HepG2 (cell line): ENCODE results near the gene EFCAB8. TPM values are rescaled to one million over a fixed set of nuclear protein-coding genes. Genes with fewer than 3 reads are reported as not detected.

ENCODE experiments used
- ATAC-seq: fragments of 200-7000 bp; cut with Tn5 transposase; 3 replicates; pipeline ENCODE4 v1.9.1; 2020; ENCODE audit warnings: mild to moderate bottlenecking, moderate library complexity
- BruUV-seq: library from RNA; stranded (reverse); fragments of 400-500 nt; replicated peaks from 2 replicates; lab custom pipeline; 2021; lab: Mats Ljungman, UMichigan
- CTCF ChIA-PET: fragments of 300-600 bp; formaldehyde crosslinking; extraction: SDS; loops from one replicate; lab custom pipeline; 2021; ENCODE audit warnings: low total read pairs, inconsistent platforms, low intra/inter-chr PET ratio; lab: Yijun Ruan, JAX
- POLR2A ChIA-PET: fragments of 350-600 bp; sonication (Branson Sonifier 250); formaldehyde crosslinking; loops from one replicate; lab custom pipeline; 2020; ENCODE audit warnings: antibody characterized with exemption, inconsistent platforms; lab: Yijun Ruan, JAX
- DNase-seq: peaks from one replicate; pipeline ENCODE4 v3.0.0-alpha.2; 2015; ENCODE audit warnings: low spot score
- FAIRE-seq: peaks from 3 replicates; lab custom pipeline; 2011; peaks lifted over from hg19 to GRCh38; lab: Jason Lieb, UNC
- H2AFZ ChIP-seq: one replicate; pipeline ENCODE4 v1.6.1; 2011; ENCODE audit warnings: low read length, inconsistent platforms
- H3K27ac ChIP-seq: fragments of 300-600 bp; 3 replicates; pipeline ENCODE4 v1.8.0; 2011; ENCODE audit warnings: mixed run types, mild to moderate bottlenecking, mixed read lengths, low read length, inconsistent platforms; ENCODE audit not compliant: insufficient read depth; ENCODE audit errors: extremely low read length
- H3K27me3 ChIP-seq, 2 experiments: fragments of 200-600 bp in 1 of 2; 2 replicates in 1 of 2; 3 replicates in 1 of 2; pipeline versions ENCODE4 v1.6.0 to v1.8.0; 2011; ENCODE audit warnings: low read length in 2 of 2, mild to moderate bottlenecking in 2 of 2, moderate library complexity in 2 of 2, inconsistent platforms in 1 of 2; ENCODE audit not compliant: insufficient read depth in 2 of 2, control insufficient read depth in 1 of 2
- H3K36me3 ChIP-seq, 2 experiments: fragments of 200-600 bp in 1 of 2; replicated peaks in 1 of 2; 2 replicates in 1 of 2; 3 replicates in 1 of 2; pipeline versions ENCODE4 v1.5.1 to v1.8.0; 2011; ENCODE audit warnings: low read length in 2 of 2, inconsistent platforms in 1 of 2; ENCODE audit not compliant: insufficient read depth in 2 of 2, control insufficient read depth in 1 of 2
- H3K4me1 ChIP-seq: 2 replicates; pipeline ENCODE4 v1.5.1; 2012; ENCODE audit warnings: low read length, inconsistent platforms; ENCODE audit not compliant: insufficient read depth
- H3K4me2 ChIP-seq: 2 replicates; pipeline ENCODE4 v1.6.0; 2011; ENCODE audit warnings: low read depth, low read length, inconsistent platforms
- H3K4me3 ChIP-seq, 3 experiments: fragments of 200-600 bp in 1 of 3; sonication (generic), shearing (Covaris generic) in 1 of 3; replicated peaks in 1 of 3; 2 replicates each; pipeline ENCODE4 v1.5.1; 2011 to 2016; ENCODE audit warnings: low read length in 3 of 3, inconsistent platforms in 2 of 3, low read depth in 2 of 3, mild to moderate bottlenecking in 2 of 3, control low read depth in 1 of 3, mixed read lengths in 1 of 3; ENCODE audit not compliant: insufficient read depth in 1 of 3
- H3K79me2 ChIP-seq: one replicate; pipeline ENCODE4 v1.6.1; 2011; ENCODE audit warnings: low read length, inconsistent platforms; ENCODE audit not compliant: insufficient read depth
- H3K9ac ChIP-seq: 2 replicates; pipeline ENCODE4 v1.6.0; 2011; ENCODE audit warnings: mild to moderate bottlenecking, low read depth, low read length, inconsistent platforms; ENCODE audit not compliant: insufficient read depth
- H3K9me3 ChIP-seq: 2 replicates; pipeline ENCODE4 v1.5.1; 2012; ENCODE audit warnings: mild to moderate bottlenecking, low read length
- H4K20me1 ChIP-seq: 2 replicates; pipeline ENCODE4 v1.6.0; 2011; ENCODE audit warnings: inconsistent platforms, mild to moderate bottlenecking, low read length, moderate library complexity; ENCODE audit not compliant: insufficient read depth
- CHCHD3 ChIP-seq: sonication (generic); formaldehyde crosslinking; IDR thresholded peaks from 2 replicates; pipeline ENCODE4 v1.8.0; 2022; ENCODE audit warnings: mild to moderate bottlenecking, missing genetic modification reagents, moderate library complexity
- ELF1 ChIP-seq: sonication (generic); formaldehyde crosslinking; IDR thresholded peaks from 2 replicates; pipeline ENCODE4 v1.4.0; 2020; ENCODE audit warnings: missing genetic modification reagents
- GLI4 ChIP-seq: sonication (generic); formaldehyde crosslinking; IDR thresholded peaks from 2 replicates; pipeline ENCODE4 v1.5.1; 2020; ENCODE audit warnings: missing genetic modification reagents, mild to moderate bottlenecking, moderate library complexity, borderline replicate concordance
- GPN1 ChIP-seq: sonication (generic); formaldehyde crosslinking; IDR thresholded peaks from 2 replicates; pipeline ENCODE4 v1.5.1; 2020; ENCODE audit warnings: missing genetic modification reagents, borderline replicate concordance
- HNRNPUL1 ChIP-seq: fragments of 200-400 bp; formaldehyde crosslinking; IDR thresholded peaks from 2 replicates; pipeline ENCODE4 v1.6.1; 2017; ENCODE audit warnings: low read depth, mild to moderate bottlenecking, low read length, moderate library complexity
- KDM5B ChIP-seq: sonication (generic); formaldehyde crosslinking; IDR thresholded peaks from 2 replicates; pipeline ENCODE4 v1.4.0; 2020; ENCODE audit warnings: missing genetic modification reagents, mild to moderate bottlenecking, borderline replicate concordance
- NCOA1 ChIP-seq: sonication (generic); formaldehyde crosslinking; IDR thresholded peaks from 2 replicates; pipeline ENCODE4 v1.9.0; 2021; ENCODE audit warnings: missing genetic modification reagents
- NCOA5 ChIP-seq: sonication (generic); formaldehyde crosslinking; IDR thresholded peaks from 2 replicates; pipeline ENCODE4 v1.4.0; 2020; ENCODE audit warnings: missing genetic modification reagents
- NFYC ChIP-seq: IDR thresholded peaks from 2 replicates; pipeline ENCODE4 v1.6.1; 2016; ENCODE audit warnings: missing genetic modification reagents, missing compliant biosample characterization
- NR2F6 ChIP-seq, 2 experiments: IDR thresholded peaks; 2 replicates each; pipeline ENCODE4 v1.6.1; 2016; ENCODE audit warnings: antibody characterized with exemption in 1 of 2, mild to moderate bottlenecking in 1 of 2
- PHF20 ChIP-seq: sonication (generic); formaldehyde crosslinking; IDR thresholded peaks from 2 replicates; pipeline ENCODE4 v1.5.0; 2020; ENCODE audit warnings: mild to moderate bottlenecking, missing genetic modification reagents
- RBM39 ChIP-seq: fragments of 200-400 bp; formaldehyde crosslinking; IDR thresholded peaks from one replicate; pipeline ENCODE4 v1.6.1; 2018; ENCODE audit warnings: antibody characterized with exemption, mild to moderate bottlenecking, low read depth, low read length; ENCODE audit not compliant: poor library complexity, severe bottlenecking
- ZBTB7B ChIP-seq: sonication (generic); formaldehyde crosslinking; IDR thresholded peaks from 2 replicates; pipeline ENCODE4 v1.4.0; 2020; ENCODE audit warnings: missing genetic modification reagents
- ZIK1 ChIP-seq: sonication (generic); formaldehyde crosslinking; IDR thresholded peaks from 2 replicates; pipeline ENCODE4 v1.5.0; 2020; ENCODE audit warnings: mild to moderate bottlenecking, low read depth, missing genetic modification reagents, borderline replicate concordance
- ZNF670 ChIP-seq: sonication (generic); formaldehyde crosslinking; IDR thresholded peaks from 2 replicates; pipeline ENCODE4 v1.8.0; 2022; ENCODE audit warnings: mild to moderate bottlenecking, missing genetic modification reagents, borderline replicate concordance
- ZNF709 ChIP-seq: sonication (generic); formaldehyde crosslinking; IDR thresholded peaks from 2 replicates; pipeline ENCODE4 v1.5.0; 2020; ENCODE audit warnings: mild to moderate bottlenecking, missing genetic modification reagents
- ZNF891 ChIP-seq: sonication (generic); formaldehyde crosslinking; IDR thresholded peaks from 2 replicates; pipeline ENCODE4 v1.5.0; 2020; ENCODE audit warnings: mild to moderate bottlenecking, missing genetic modification reagents
- WGBS: methylation state at CpG from one replicate; pipeline ENCODE4 v1.1.6; 2017; ENCODE audit warnings: low lambda C conversion rate; 5-methylcytosine and 5-hydroxymethylcytosine counted together
- in situ Hi-C: cut with HindIII; loops from 2 replicates; pipeline ENCODE4 v1.10.0; 2017; ENCODE audit warnings: low pct_unique_long_range_greater_than_20kb; ENCODE audit not compliant: extremely low pct_ligation_motif_present
- intact Hi-C: fragments of 100-400 bp; cut with micrococcal nuclease; formaldehyde crosslinking; loops from one replicate; pipeline ENCODE4 v1.10.0; 2022; ENCODE audit not compliant: unreplicated experiment
- polyA plus RNA-seq, 8 experiments: library from polyadenylated mRNA; depleted of rRNA in 3 of 8; stranded (reverse) in 7 of 8; unstranded in 1 of 8; fragments of >200 nt; fragmentation: Illumina TruSeq in 4 of 8; extraction: Trizol in 4 of 8; gene quantifications; 2 replicates each; pipeline versions ENCODE4 v1.2.1 to v1.2.3, GENCODE V29; 2011 to 2016; ENCODE audit warnings: low read depth in 4 of 8, missing spikeins in 1 of 8, mixed read lengths in 1 of 8; ENCODE audit not compliant: insufficient read depth in 1 of 8
- total RNA-seq, 5 experiments: library from RNA; depleted of rRNA; stranded (reverse); fragments of >200 nt; fragmentation: Illumina TruSeq; extraction: Trizol; gene quantifications; 2 replicates each; pipeline ENCODE4 v1.2.3, GENCODE V29; 2016; ENCODE audit warnings: low read depth in 1 of 5
- TF ChIP-seq, protein P1 (sequence below): sonication (generic); formaldehyde crosslinking; IDR thresholded peaks from 2 replicates; pipeline ENCODE4 v1.8.1; 2023; ENCODE audit warnings: missing genetic modification reagents, inconsistent platforms, borderline replicate concordance
- TF ChIP-seq, protein P2 (sequence below): sonication (generic); formaldehyde crosslinking; conservative IDR thresholded peaks from 2 replicates; pipeline ENCODE4 v1.4.0; 2020; ENCODE audit warnings: missing genetic modification reagents

EFCAB8 gene
- total and polyA plus RNA-seq, 2 of the 13 experiments (the other 11 are each of a cell fraction or from before 2014, with no cell fraction given), result 0.15 to 0.22 TPM

DNA sequence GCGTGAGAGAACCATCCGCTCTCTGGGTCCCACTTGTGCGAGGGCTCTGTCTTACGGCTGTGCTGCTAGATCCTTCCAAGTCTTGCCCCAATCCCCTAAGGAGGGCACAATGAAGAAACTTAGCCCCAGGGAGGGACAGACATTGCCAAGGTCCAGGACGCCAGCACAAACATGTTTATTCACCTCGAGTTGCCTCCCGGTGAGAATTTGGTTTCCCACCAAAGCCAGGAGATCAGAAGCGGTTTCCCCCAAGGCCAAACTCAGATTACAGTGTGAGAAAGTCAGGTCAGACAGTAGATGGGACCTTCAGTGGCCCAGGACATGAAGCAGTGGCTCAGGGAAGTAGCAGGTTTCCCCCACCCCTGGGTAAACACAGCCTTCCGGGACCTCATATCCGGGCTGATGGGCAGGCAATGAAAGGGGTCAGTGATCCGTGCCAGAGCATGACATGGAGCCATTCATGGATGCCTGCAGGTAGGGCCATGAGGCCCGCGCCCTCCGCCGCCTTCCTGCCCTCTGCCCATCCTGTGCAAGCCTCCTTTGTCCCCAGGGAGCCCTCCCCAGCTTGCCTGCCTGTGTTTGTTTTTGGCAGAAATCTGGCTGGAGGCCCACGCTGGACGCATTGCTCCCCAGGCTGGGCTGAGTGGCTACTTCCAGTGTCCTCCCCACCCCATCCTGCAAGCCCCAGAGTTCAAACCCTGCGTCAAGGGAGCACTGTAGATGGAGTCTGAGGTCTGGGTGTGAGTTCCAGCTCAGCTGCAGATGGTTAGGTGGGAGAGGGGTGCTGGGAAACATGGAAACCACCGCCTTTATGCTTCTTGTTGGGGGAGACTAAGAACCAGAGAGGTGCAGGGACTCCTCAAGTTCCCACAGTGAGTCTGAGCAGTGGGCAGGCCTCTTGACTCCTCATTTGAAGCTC, 150.8 kb downstream of the EFCAB8 start:
- Histone ChIP-seq H4K20me1 (no peaks in the 10 kb centered on the region), H3K79me2 (peaks cover 37% of the 10 kb centered on the region), H3K27ac (peak overlapping the region; percentile 90), H3K9ac (peak overlapping the region; percentile 87), H3K4me1 (peaks cover 88% of the 10 kb centered on the region), H3K4me2 (peak overlapping the region; percentile 91), H3K36me3 (peaks cover 31 to 45% of the 10 kb centered on the region in 2 experiments), H3K27me3 (no peaks in the 10 kb centered on the region; a peak in 1 of 5 replicates), H3K4me3 (peak overlapping the region; percentile 50 to 79 (median 68)), H3K9me3 (no peaks in the 10 kb centered on the region), H2AFZ (no peak overlapping the region)
- ATAC-seq (peak; percentile 69), FAIRE-seq (peak; percentile 84), DNase-seq (peak; percentile 99)
- intact Hi-C loops (loop anchor here (2.0 to 10.0 kb wide), 3 partner anchors 13 to 215 kb away; no protein-coding TSS in a partner anchor), in situ Hi-C loops (no loop called here)
- CTCF ChIA-PET, result no interaction called here
- TSS peak; percentile 99 for BruUV-seq
- POLR2A ChIA-PET, result interaction anchor here (1.1 to 1.2 kb wide), 2 partner anchors 10 kb away, joined by 3 read pairs; no protein-coding TSS in a partner anchor
- WGBS, result 16% methylated on average over 16 of the region's 19 CpGs
- TF ChIP-seq ZNF670 (peak; percentile 96), NFYC (CRISPR knock-in tag) (peak; percentile 39; the same call in 1 of the 2 replicates), RBM39 (peak; percentile 90), ZIK1 (peak; percentile 87; the same call in 1 of the 2 replicates), ZNF709 (CRISPR knock-in tag) (peak; percentile 88), GLI4 (no peak), PHF20 (CRISPR knock-in tag) (0 out of 2 replicates have a peak, but pooled peaks have one; percentile 63), GPN1 (CRISPR knock-in tag) (no peak), ELF1 (peak; percentile 91), KDM5B (CRISPR knock-in tag) (peak; percentile 94), NCOA1 (peak; percentile 84; the same call in 1 of the 2 replicates), NCOA5 (CRISPR knock-in tag) (no peak), NR2F6 (IDR thresholded peaks at IDR 0.05) (peak; percentile 95), NR2F6 (CRISPR knock-in tag; IDR thresholded peaks at IDR 0.05) (peak; percentile 98), HNRNPUL1 (no peak), ZBTB7B (CRISPR knock-in tag) (peak; percentile 97), ZNF891 (CRISPR knock-in tag) (peak; percentile 85), CHCHD3 (CRISPR knock-in tag) (no peak)
- TF ChIP-seq, protein P1, sequence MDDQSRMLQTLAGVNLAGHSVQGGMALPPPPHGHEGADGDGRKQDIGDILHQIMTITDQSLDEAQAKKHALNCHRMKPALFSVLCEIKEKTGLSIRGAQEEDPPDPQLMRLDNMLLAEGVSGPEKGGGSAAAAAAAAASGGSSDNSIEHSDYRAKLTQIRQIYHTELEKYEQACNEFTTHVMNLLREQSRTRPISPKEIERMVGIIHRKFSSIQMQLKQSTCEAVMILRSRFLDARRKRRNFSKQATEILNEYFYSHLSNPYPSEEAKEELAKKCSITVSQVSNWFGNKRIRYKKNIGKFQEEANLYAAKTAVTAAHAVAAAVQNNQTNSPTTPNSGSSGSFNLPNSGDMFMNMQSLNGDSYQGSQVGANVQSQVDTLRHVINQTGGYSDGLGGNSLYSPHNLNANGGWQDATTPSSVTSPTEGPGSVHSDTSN (CRISPR knock-in tag), result no peak
- TF ChIP-seq, protein P2, sequence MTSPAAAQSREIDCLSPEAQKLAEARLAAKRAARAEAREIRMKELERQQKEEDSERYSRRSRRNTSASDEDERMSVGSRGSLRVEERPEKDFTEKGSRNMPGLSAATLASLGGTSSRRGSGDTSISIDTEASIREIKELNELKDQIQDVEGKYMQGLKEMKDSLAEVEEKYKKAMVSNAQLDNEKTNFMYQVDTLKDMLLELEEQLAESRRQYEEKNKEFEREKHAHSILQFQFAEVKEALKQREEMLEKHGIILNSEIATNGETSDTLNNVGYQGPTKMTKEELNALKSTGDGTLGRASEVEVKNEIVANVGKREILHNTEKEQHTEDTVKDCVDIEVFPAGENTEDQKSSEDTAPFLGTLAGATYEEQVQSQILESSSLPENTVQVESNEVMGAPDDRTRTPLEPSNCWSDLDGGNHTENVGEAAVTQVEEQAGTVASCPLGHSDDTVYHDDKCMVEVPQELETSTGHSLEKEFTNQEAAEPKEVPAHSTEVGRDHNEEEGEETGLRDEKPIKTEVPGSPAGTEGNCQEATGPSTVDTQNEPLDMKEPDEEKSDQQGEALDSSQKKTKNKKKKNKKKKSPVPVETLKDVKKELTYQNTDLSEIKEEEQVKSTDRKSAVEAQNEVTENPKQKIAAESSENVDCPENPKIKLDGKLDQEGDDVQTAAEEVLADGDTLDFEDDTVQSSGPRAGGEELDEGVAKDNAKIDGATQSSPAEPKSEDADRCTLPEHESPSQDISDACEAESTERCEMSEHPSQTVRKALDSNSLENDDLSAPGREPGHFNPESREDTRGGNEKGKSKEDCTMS, result 0 out of 2 replicates have a peak, but pooled peaks have one; percentile 13
